Upper lobe of left lung (tissue), 4 donors: ENCODE results near the gene TEX36.

Experiments used
- POLR2A ChIP-seq, 4 donors: fragments of 450-650 bp; IDR thresholded peaks; one replicate each; pipeline ENCODE4 v1.5.1; 2016 to 2017; ENCODE audit warnings: antibody characterized with exemption in 4 of 4, mild to moderate bottlenecking in 2 of 4
- POLR2AphosphoS5 ChIP-seq, 2 donors: sonication (generic); formaldehyde crosslinking; IDR thresholded peaks; one replicate each; pipeline ENCODE4 v1.5.1; 2017; ENCODE audit warnings: antibody characterized with exemption in 2 of 2

- peak; percentile 83 to 91 for TF ChIP-seq POLR2AphosphoS5 (IDR thresholded peaks at IDR 0.05)
- TF ChIP-seq POLR2A (IDR thresholded peaks at IDR 0.05): peak in 3 of 4 donors; percentile 18 to 87 (median 76)
Measured at GRCh38 chr10:125719173-125720001, 36.4 kb upstream of the TEX36 start, which contains the start of gene EDRF1.
